Gastrocnemius medialis (tissue), 4 donors: ENCODE data around the gene MRAP. TPM values are rescaled to one million over a fixed set of nuclear protein-coding genes. Genes with fewer than 3 reads are reported as not detected.

Experiments used
- ATAC-seq, 2 donors: fragments of 150-250 bp; one replicate each; pipeline ENCODE4 v1.9.1; 2016
- DNase-seq, 2 donors: peaks; one replicate each; pipeline ENCODE4 v3.0.0-alpha.2; 2019
- H3K27ac ChIP-seq, 4 donors: fragments of 200-600 bp; sonication (generic); 1 replicate in 1 of 4; 2 replicates in 3 of 4; pipeline ENCODE4 v1.5.1; 2016 to 2018; ENCODE audit warnings: mild to moderate bottlenecking in 2 of 4, moderate library complexity in 1 of 4
- H3K27me3 ChIP-seq, 3 donors: fragments of 200-600 bp; sonication (generic) in 2 of 3; 1 replicate in 1 of 3; 2 replicates in 2 of 3; pipeline versions ENCODE4 v1.5.1 to v1.6.0; 2016 to 2019; ENCODE audit warnings: mild to moderate bottlenecking in 1 of 3, moderate library complexity in 1 of 3
- H3K36me3 ChIP-seq, 2 donors: fragments of 200-600 bp; sonication (generic) in 1 of 2; one replicate each; pipeline ENCODE4 v1.5.1; 2017 to 2018
- H3K4me1 ChIP-seq, 2 donors: fragments of 200-600 bp; sonication (generic) in 1 of 2; one replicate each; pipeline ENCODE4 v1.5.1; 2016 to 2017; ENCODE audit warnings: mild to moderate bottlenecking in 2 of 2
- H3K4me3 ChIP-seq, 4 donors: fragments of 200-600 bp; sonication (generic) in 3 of 4; 1 replicate in 1 of 4; 2 replicates in 3 of 4; pipeline ENCODE4 v1.5.1; 2016 to 2019; ENCODE audit warnings: mild to moderate bottlenecking in 2 of 4
- H3K9me3 ChIP-seq, 3 donors: fragments of 200-600 bp; sonication (generic) in 2 of 3; 1 replicate in 1 of 3; 2 replicates in 2 of 3; pipeline ENCODE4 v1.5.1; 2016 to 2019
- POLR2A ChIP-seq, 2 donors: fragments of 450-650 bp; IDR thresholded peaks; one replicate each; pipeline ENCODE4 v1.6.1; 2017; ENCODE audit warnings: antibody characterized with exemption in 2 of 2, mild to moderate bottlenecking in 2 of 2, moderate library complexity in 2 of 2
- in situ Hi-C, 4 donors: fragments of 200-750 bp; cut with MboI; loops; one replicate each; pipeline versions ENCODE4 v1.15.0 to v1.8.0; 2017; ENCODE audit warnings: low sequenced_read_pairs in 4 of 4
- intact Hi-C: fragments of 100-400 bp; cut with DNase I; formaldehyde crosslinking; loops from one replicate; pipeline ENCODE4 v1.15.1; 2023; ENCODE audit warnings: low total_unique reads
- total RNA-seq, 4 donors: library from RNA; depleted of rRNA; stranded (reverse); fragments of >200 nt; gene quantifications; one replicate each; pipeline versions ENCODE4 v1.1.0 to v1.2.3, GENCODE V29; 2016
- TF ChIP-seq, protein P1 (sequence below), 5 experiments: fragments of 450-650 bp in 3 of 5; fragments of 200-600 bp in 2 of 5; sonication (generic) in 2 of 5; IDR thresholded peaks in 4 of 5; conservative IDR thresholded peaks in 1 of 5; 1 replicate in 4 of 5; 2 replicates in 1 of 5; pipeline ENCODE4 v1.5.1; 2016 to 2019; ENCODE audit warnings: antibody characterized with exemption in 5 of 5, mild to moderate bottlenecking in 3 of 5, moderate library complexity in 3 of 5

Gene MRAP
- not detected for total RNA-seq

DNA sequence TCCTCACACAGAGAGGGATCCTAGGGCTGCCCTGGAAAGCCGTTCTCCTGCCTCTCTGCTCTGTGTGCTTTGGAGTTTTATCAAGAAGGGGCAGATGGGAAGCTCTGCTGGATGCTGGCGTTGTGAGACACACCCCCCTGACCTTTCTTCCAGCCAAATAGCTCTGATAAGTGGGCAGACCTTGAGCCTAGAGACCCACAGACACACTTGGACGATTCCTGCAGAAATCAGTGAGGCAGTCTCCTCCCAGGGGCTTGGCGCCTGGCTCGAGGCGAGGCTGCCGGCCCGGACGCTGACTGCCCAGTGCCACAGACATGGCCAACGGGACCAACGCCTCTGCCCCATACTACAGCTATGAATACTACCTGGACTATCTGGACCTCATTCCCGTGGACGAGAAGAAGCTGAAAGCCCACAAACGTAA, at the start of gene MRAP:
Gene MRAP (plus strand): TSS at position 198 of the 424 bp plus-strand sequence. CDS start 117 bp downstream, at position 315.
- Histone ChIP-seq H3K4me1 (no peaks in the 10 kb centered on the region), H3K27me3 (no peaks in the 10 kb centered on the region), H3K36me3 (no peaks in the 10 kb centered on the region), H3K4me3 (no peak within 1 kb of the TSS), H3K9me3 (no peaks in the 10 kb centered on the region), H3K27ac (no peak within 1 kb of the TSS)
- ATAC-seq (no peak), DNase-seq (no peak)
- intact Hi-C loops (no loop called here), in situ Hi-C loops (no loop called here)
- no peak for TF ChIP-seq POLR2A (IDR thresholded peaks at IDR 0.05)
- TF ChIP-seq, protein P1, sequence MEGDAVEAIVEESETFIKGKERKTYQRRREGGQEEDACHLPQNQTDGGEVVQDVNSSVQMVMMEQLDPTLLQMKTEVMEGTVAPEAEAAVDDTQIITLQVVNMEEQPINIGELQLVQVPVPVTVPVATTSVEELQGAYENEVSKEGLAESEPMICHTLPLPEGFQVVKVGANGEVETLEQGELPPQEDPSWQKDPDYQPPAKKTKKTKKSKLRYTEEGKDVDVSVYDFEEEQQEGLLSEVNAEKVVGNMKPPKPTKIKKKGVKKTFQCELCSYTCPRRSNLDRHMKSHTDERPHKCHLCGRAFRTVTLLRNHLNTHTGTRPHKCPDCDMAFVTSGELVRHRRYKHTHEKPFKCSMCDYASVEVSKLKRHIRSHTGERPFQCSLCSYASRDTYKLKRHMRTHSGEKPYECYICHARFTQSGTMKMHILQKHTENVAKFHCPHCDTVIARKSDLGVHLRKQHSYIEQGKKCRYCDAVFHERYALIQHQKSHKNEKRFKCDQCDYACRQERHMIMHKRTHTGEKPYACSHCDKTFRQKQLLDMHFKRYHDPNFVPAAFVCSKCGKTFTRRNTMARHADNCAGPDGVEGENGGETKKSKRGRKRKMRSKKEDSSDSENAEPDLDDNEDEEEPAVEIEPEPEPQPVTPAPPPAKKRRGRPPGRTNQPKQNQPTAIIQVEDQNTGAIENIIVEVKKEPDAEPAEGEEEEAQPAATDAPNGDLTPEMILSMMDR (IDR thresholded peaks at IDR 0.05 in 4 of 5, conservative IDR thresholded peaks at IDR 0.05 in 1 of 5) = no peak

DNA sequence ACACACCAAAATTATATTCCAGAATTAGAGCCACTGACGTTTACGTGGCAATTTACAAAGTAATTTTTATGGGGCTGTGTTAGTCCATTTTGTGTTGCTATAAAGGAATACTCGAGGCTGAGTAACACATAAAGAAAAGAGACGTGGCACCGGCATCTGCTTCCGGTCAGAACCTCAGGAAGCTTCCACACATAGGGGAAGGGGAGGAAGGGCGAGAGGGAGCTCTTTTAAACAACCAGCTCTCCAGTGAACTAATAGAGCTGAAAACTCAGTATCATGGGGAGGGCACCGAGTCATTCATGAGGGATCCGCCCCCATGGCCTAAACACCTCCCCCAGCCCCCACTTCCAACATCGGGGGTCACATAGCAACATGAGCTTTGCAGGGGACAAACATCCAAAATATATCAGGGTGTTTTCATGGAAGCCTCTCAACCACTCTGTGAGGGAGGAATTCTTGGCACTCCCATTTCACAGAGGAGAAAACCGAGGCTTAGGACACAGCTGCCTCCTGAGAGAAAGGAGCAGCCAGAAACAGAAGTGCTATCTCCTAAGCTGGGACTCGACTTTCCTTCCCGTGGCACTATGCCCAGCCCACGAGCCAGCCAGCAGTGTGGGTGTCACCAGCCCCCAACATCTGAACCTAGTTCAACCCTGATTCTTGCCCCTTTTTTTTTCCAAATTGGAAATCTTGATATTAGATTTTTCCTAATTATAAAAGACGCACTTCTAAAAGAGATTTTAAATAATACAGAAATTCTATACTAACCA, 49.0 kb upstream of the MRAP start:
- Histone ChIP-seq H3K27me3 (peaks cover 0 to 3% (median 0%) of the 10 kb centered on the region in 3 donors), H3K4me1 (no peaks in the 10 kb centered on the region), H3K9me3 (no peaks in the 10 kb centered on the region), H3K36me3 (no peaks in the 10 kb centered on the region), H3K4me3 (no peak overlapping the region), H3K27ac (no peak overlapping the region)
- TF ChIP-seq POLR2A (IDR thresholded peaks at IDR 0.05) = no peak
- TF ChIP-seq, protein P1 (IDR thresholded peaks at IDR 0.05 in 4 of 5, conservative IDR thresholded peaks at IDR 0.05 in 1 of 5) = no peak
- in situ Hi-C loops (no loop called here), intact Hi-C loops (no loop called here)
- ATAC-seq = no peak
- no peak for DNase-seq

DNA sequence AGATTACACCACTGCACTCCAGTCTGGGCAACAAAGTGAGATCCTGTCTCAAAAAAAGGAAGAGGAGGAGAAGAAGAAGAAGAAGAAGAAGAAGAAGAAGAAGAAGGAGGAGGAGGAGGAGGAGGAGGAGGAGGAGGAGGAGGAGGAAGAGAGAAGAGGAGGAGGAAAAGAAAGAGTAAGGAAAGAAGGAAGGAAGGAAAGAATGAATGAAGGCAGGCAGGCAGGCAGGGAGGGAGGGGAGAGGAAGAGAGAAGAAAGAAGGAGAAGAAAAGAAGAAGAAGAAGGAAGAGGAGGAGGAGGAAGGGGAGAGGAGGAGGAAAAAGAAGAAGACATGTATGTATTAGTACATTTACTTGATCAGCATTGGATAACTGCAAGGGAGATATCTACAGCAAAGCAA, 46.5 kb upstream of the MRAP start:
- Histone ChIP-seq H3K36me3 (no peaks in the 10 kb centered on the region), H3K27ac (no peak overlapping the region), H3K4me1 (peaks cover 0 to 4% of the 10 kb centered on the region in 2 donors), H3K9me3 (no peaks in the 10 kb centered on the region), H3K4me3 (no peak overlapping the region), H3K27me3 (peaks cover 0 to 3% (median 3%) of the 10 kb centered on the region in 3 donors)
- TF ChIP-seq, protein P1 (IDR thresholded peaks at IDR 0.05 in 4 of 5, conservative IDR thresholded peaks at IDR 0.05 in 1 of 5) = no peak
- TF ChIP-seq POLR2A (IDR thresholded peaks at IDR 0.05) = no peak
- intact Hi-C loops (no loop called here), in situ Hi-C loops (no loop called here)
- no peak for ATAC-seq
- DNase-seq = no peak

DNA sequence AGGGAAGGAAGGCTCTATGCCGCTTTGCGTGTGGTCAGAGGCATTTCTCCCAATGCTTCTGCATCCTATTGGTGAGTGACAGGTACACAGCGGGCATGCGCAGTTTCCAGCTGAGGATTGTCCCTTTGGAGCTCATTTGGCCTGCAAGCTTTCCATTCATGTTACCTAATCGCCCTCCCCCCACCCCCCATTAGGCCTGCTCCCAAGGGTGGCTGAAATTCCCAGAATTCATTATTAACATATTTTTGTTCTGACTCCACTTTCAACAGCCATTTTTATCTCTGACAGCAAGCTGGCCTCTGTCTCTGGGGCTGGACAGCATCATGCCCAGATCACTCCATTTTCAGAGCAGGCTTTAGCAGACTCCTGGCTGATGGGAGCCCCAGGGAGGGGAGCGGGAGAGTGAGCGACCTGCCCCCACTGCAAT, 45.4 kb upstream of the MRAP start:
- Histone ChIP-seq H3K4me3 (no peak overlapping the region), H3K27ac (no peak overlapping the region), H3K4me1 (peaks cover 0 to 4% of the 10 kb centered on the region in 2 donors), H3K36me3 (no peaks in the 10 kb centered on the region), H3K27me3 (peaks cover 0 to 3% (median 3%) of the 10 kb centered on the region in 3 donors), H3K9me3 (no peaks in the 10 kb centered on the region)
- TF ChIP-seq, protein P1 (IDR thresholded peaks at IDR 0.05 in 4 of 5, conservative IDR thresholded peaks at IDR 0.05 in 1 of 5) = no peak
- TF ChIP-seq POLR2A (IDR thresholded peaks at IDR 0.05) = no peak
- intact Hi-C loops = no loop called here
- in situ Hi-C loops = no loop called here
- DNase-seq (no peak), ATAC-seq (no peak)
